GM12878 (cell line): Measurements from ENCODE around the gene DDX46. TPM values are rescaled to one million over a fixed set of nuclear protein-coding genes. Genes with fewer than 3 reads are reported as not detected.

Source experiments
- ATAC-seq: fragments of 200-7000 bp; cut with Tn5 transposase; 3 replicates; pipeline ENCODE4 v1.9.1; 2020; ENCODE audit warnings: mild to moderate bottlenecking, moderate library complexity
- BruUV-seq: library from RNA; stranded (reverse); fragments of 400-500 nt; replicated peaks from 2 replicates; lab custom pipeline; 2021; lab: Mats Ljungman, UMichigan
- CTCF ChIA-PET: fragments of 300-600 bp; sonication (Branson Sonifier 250); formaldehyde crosslinking; extraction: SDS; loops from one replicate; lab custom pipeline; 2021; ENCODE audit warnings: inconsistent platforms; lab: Yijun Ruan, JAX
- POLR2A ChIA-PET: fragments of 350-600 bp; formaldehyde crosslinking; extraction: SDS; loops from one replicate; lab custom pipeline; 2021; ENCODE audit warnings: inconsistent platforms; lab: Charles Lee
- RAD21 ChIA-PET: fragments of 300-600 bp; sonication (Branson Sonifier 250); formaldehyde crosslinking; loops from one replicate; lab custom pipeline; 2023; ENCODE audit warnings: antibody characterized with exemption; ENCODE audit not compliant: unreplicated experiment; lab: Charles Lee
- SMC1A ChIA-PET: fragments of 300-600 bp; sonication (Branson Sonifier 250); formaldehyde crosslinking; loops from one replicate; lab custom pipeline; 2023; ENCODE audit not compliant: unreplicated experiment, uncharacterized antibody; lab: Charles Lee
- DNase-seq: peaks from one replicate; pipeline ENCODE4 v3.0.0-alpha.2; 2011; ENCODE audit warnings: low read depth, low spot score
- FAIRE-seq: peaks from 3 replicates; lab custom pipeline; 2011; peaks lifted over from hg19 to GRCh38; lab: Jason Lieb, UNC
- H2AFZ ChIP-seq: 2 replicates; pipeline ENCODE4 v1.6.0; 2011; ENCODE audit warnings: low read depth, low read length, control low read depth; ENCODE audit not compliant: control insufficient read depth
- H3K27ac ChIP-seq: 2 replicates; pipeline ENCODE4 v1.5.1; 2011; ENCODE audit warnings: control low read depth; ENCODE audit not compliant: control insufficient read depth, insufficient read depth
- H3K27me3 ChIP-seq, 2 experiments: replicated peaks in 1 of 2; 2 replicates each; pipeline versions ENCODE4 v1.6.0 to v1.6.1; 2011; ENCODE audit warnings: low read length in 1 of 2; ENCODE audit not compliant: control insufficient read depth in 2 of 2, insufficient read depth in 2 of 2
- H3K36me3 ChIP-seq, 2 experiments: 2 replicates each; pipeline ENCODE4 v1.5.1; 2011; ENCODE audit warnings: low read length in 1 of 2; ENCODE audit not compliant: control insufficient read depth in 2 of 2, insufficient read depth in 2 of 2
- H3K4me1 ChIP-seq: 2 replicates; pipeline ENCODE4 v1.6.1; 2011; ENCODE audit warnings: mild to moderate bottlenecking, low read length, moderate library complexity, mixed read lengths; ENCODE audit not compliant: control insufficient read depth, insufficient read depth
- H3K4me2 ChIP-seq: 2 replicates; pipeline ENCODE4 v1.6.0; 2011; ENCODE audit warnings: control low read depth; ENCODE audit not compliant: control insufficient read depth, insufficient read depth
- H3K4me3 ChIP-seq: fragments of 200-600 bp; sonication (generic); 2 replicates; pipeline ENCODE4 v1.5.1; 2016
- H3K79me2 ChIP-seq: 2 replicates; pipeline ENCODE4 v1.6.0; 2011; ENCODE audit warnings: low read length; ENCODE audit not compliant: control insufficient read depth, insufficient read depth
- H3K9ac ChIP-seq: 2 replicates; pipeline ENCODE4 v1.8.0; 2011; ENCODE audit warnings: low read length, control low read depth, mixed read lengths; ENCODE audit not compliant: control insufficient read depth, insufficient read depth
- H3K9me3 ChIP-seq: replicated peaks from 3 replicates; pipeline ENCODE4 v1.5.1; 2011; ENCODE audit warnings: mild to moderate bottlenecking, low read length; ENCODE audit not compliant: control insufficient read depth, insufficient read depth
- H4K20me1 ChIP-seq: 2 replicates; pipeline ENCODE4 v1.6.0; 2011; ENCODE audit not compliant: control insufficient read depth, insufficient read depth
- EGR1 ChIP-seq, 2 experiments: IDR thresholded peaks; 1 replicate in 1 of 2; 2 replicates in 1 of 2; pipeline ENCODE4 v1.6.1; 2011 to 2012; ENCODE audit warnings: low read depth in 2 of 2, low read length in 2 of 2, borderline replicate concordance in 1 of 2, mild to moderate bottlenecking in 1 of 2, moderate library complexity in 1 of 2
- FOXM1 ChIP-seq: IDR thresholded peaks from 2 replicates; pipeline ENCODE4 v1.6.1; 2012; ENCODE audit warnings: low read depth, mild to moderate bottlenecking, inconsistent platforms, low read length, moderate library complexity
- GATAD2B ChIP-seq: fragments of 450-650 bp; conservative IDR thresholded peaks from 2 replicates; pipeline ENCODE4 v1.6.1; 2017; ENCODE audit warnings: low read depth, mild to moderate bottlenecking, moderate library complexity
- KDM1A ChIP-seq: fragments of 200-600 bp; sonication (generic); IDR thresholded peaks from 2 replicates; pipeline ENCODE4 v1.6.1; 2016; ENCODE audit warnings: borderline replicate concordance
- MYC ChIP-seq: IDR thresholded peaks from 2 replicates; pipeline ENCODE4 v1.6.1; 2011; ENCODE audit warnings: mild to moderate bottlenecking, low read length, moderate library complexity, inconsistent platforms; ENCODE audit not compliant: insufficient read depth, insufficient replicate concordance, insufficient read length, severe bottlenecking
- NFYB ChIP-seq: IDR thresholded peaks from 2 replicates; pipeline ENCODE4 v1.6.1; 2011; ENCODE audit warnings: low read depth, mild to moderate bottlenecking, low read length, improper control_type of control experiment, moderate library complexity; ENCODE audit not compliant: insufficient read depth
- REST ChIP-seq: IDR thresholded peaks from 2 replicates; pipeline ENCODE4 v1.6.1; 2012; ENCODE audit warnings: mild to moderate bottlenecking, low read depth, low read length
- SMARCA5 ChIP-seq: fragments of 450-650 bp; IDR thresholded peaks from 2 replicates; pipeline ENCODE4 v1.6.1; 2017; ENCODE audit warnings: mild to moderate bottlenecking
- SREBF2 ChIP-seq: IDR thresholded peaks from 2 replicates; pipeline ENCODE4 v1.6.1; 2012; ENCODE audit warnings: mild to moderate bottlenecking, low read length
- STAT3 ChIP-seq: IDR thresholded peaks from 2 replicates; pipeline ENCODE4 v1.6.1; 2011; ENCODE audit warnings: low read depth, low read length, improper control_type of control experiment
- TBL1XR1 ChIP-seq: IDR thresholded peaks from 2 replicates; pipeline ENCODE4 v1.6.1; 2012; ENCODE audit warnings: low read depth, low read length, improper control_type of control experiment
- YY1 ChIP-seq: IDR thresholded peaks from 2 replicates; pipeline ENCODE4 v1.6.1; 2011; ENCODE audit warnings: low read depth, mild to moderate bottlenecking, low read length
- ZNF24 ChIP-seq: fragments of 450-650 bp; IDR thresholded peaks from 2 replicates; pipeline ENCODE4 v1.6.1; 2017; ENCODE audit warnings: antibody characterized with exemption, mild to moderate bottlenecking
- ZNF274 ChIP-seq: IDR thresholded peaks from one replicate; pipeline ENCODE4 v1.8.0; 2011; ENCODE audit not compliant: insufficient read length, insufficient read depth
- WGBS: methylation state at CpG from one replicate; pipeline ENCODE4 v1.1.6; 2016; ENCODE audit warnings: low lambda C conversion rate; ENCODE audit not compliant: insufficient replicate concordance, insufficient coverage; ENCODE audit errors: missing lambda C conversion rate; 5-methylcytosine and 5-hydroxymethylcytosine counted together
- in situ Hi-C: fragments of 300-500 bp; cut with MboI; formaldehyde crosslinking; loops from 9 replicates; pipeline ENCODE4 v1.14.3; 2018; ENCODE audit warnings: mixed read lengths
- intact Hi-C: fragments of 100-400 bp; cut with micrococcal nuclease; formaldehyde crosslinking; loops from one replicate; pipeline ENCODE4 v1.14.2; 2022; ENCODE audit not compliant: unreplicated experiment
- polyA plus RNA-seq, 11 experiments: library from polyadenylated mRNA; depleted of rRNA in 4 of 11; unstranded in 6 of 11; stranded (reverse) in 5 of 11; fragments of >200 nt; fragmentation: Nextera tagmentation in 4 of 11; fragmentation: Illumina TruSeq in 1 of 11; extraction: Ambion mirVana in 4 of 11; extraction: Trizol in 1 of 11; gene quantifications; 1 replicate in 1 of 11; 2 replicates in 10 of 11; pipeline versions ENCODE4 v1.2.1 to v1.2.3, GENCODE V29; 2011 to 2016; ENCODE audit warnings: inconsistent platforms in 2 of 11, missing spikeins in 2 of 11, low read depth in 1 of 11
- total RNA-seq, 4 experiments: library from RNA; depleted of rRNA in 3 of 4; stranded (reverse); fragments of >200 nt in 3 of 4; fragmentation: Illumina TruSeq in 1 of 4; extraction: Trizol in 1 of 4; gene quantifications; 2 replicates each; pipeline versions ENCODE4 v1.2.1 to v1.2.3, GENCODE V29; 2013 to 2021

The DDX46 gene
- total and polyA plus RNA-seq, 10 of the 15 experiments (the other 5 are each of a cell fraction or from before 2014, with no cell fraction given) = 23.0 to 77.1 (median 42.2) TPM

GRCh38 chr5:134735243-134735642 is 23.3 kb upstream of the DDX46 start:
- Histone ChIP-seq H3K27me3 (no peaks in the 10 kb centered on the region), H3K9me3 (no peaks in the 10 kb centered on the region), H3K9ac (no peak overlapping the region), H4K20me1 (no peaks in the 10 kb centered on the region), H3K4me2 (no peak overlapping the region), H3K27ac (no peak overlapping the region), H2AFZ (no peak overlapping the region), H3K36me3 (no peaks in the 10 kb centered on the region), H3K4me3 (no peak overlapping the region), H3K4me1 (no peaks in the 10 kb centered on the region), H3K79me2 (peaks cover 20% of the 10 kb centered on the region)
- DNase-seq (no peak), ATAC-seq (no peak), FAIRE-seq (no peak)
- WGBS = 75% methylated on average over 4 of the region's 4 CpGs
- intact Hi-C loops = loop anchor here (10.0 kb wide), 2 partner anchors 460 to 510 kb away; partner anchors contain the start of gene PPP2CA
- CTCF ChIA-PET = interaction anchor here (0.6 to 1.6 kb wide), 6 partner anchors 22 to 169 kb away, joined by 3 to 5 read pairs (median 3); partner anchors contain the start of gene C5orf24
- BruUV-seq = no TSS peak
- SMC1A ChIA-PET = interaction anchor here (0.8 to 0.9 kb wide), 2 partner anchors 22 to 100 kb away, joined by 3 read pairs; no protein-coding TSS in a partner anchor
- RAD21 ChIA-PET = interaction anchor here (1.0 to 1.7 kb wide), 4 partner anchors 22 to 167 kb away, joined by 3 to 4 read pairs (median 3); partner anchors contain the start of gene TXNDC15
- POLR2A ChIA-PET = interaction anchor here (0.6 to 1.6 kb wide), 3 partner anchors 87 to 1998 kb away, joined by 3 to 6 read pairs (median 3); partner anchors contain the start of genes KIF3A and SEC24A
- in situ Hi-C loops = loop anchor here (5.0 to 25.0 kb wide), 2 partner anchors 167 to 452 kb away; no protein-coding TSS in a partner anchor
- TF ChIP-seq NFYB (no peak), ZNF24 (no peak), STAT3 (no peak), KDM1A (no peak), TBL1XR1 (no peak), GATAD2B (no peak), FOXM1 (no peak), YY1 (no peak), ZNF274 (no peak), MYC (no peak), EGR1 (IDR thresholded peaks at IDR 0.05; ENCODE audit: borderline replicate concordance in 1 of 2, low read depth in 2 of 2, low read length in 2 of 2) (no peak), REST (no peak), SMARCA5 (no peak), SREBF2 (no peak)
